Renal cortex interstitium (tissue), 3 donors: ENCODE measurements around the gene TMEM181. TPM values are rescaled to one million over a fixed set of nuclear protein-coding genes. Genes with fewer than 3 reads are reported as not detected.

Experiments
- polyA plus RNA-seq, 3 donors: library from polyadenylated mRNA; unstranded; fragments of 120-200 nt; gene quantifications; one replicate each; pipeline ENCODE4 v1.2.1, GENCODE V29; 2013; ENCODE audit not compliant: insufficient read length in 3 of 3

The TMEM181 gene
- polyA plus RNA-seq, 3 donors, result 19.7 to 24.8 (median 23.9) TPM

Other genes starting within 250 kb of the TMEM181 start
- 10 to 100 TPM; 21.1 to 21.8 (median 21.8) TPM for gene TULP4, start 247.6 kb upstream of the TMEM181 start, polyA plus RNA-seq
- gene DYNLT1, start 84.7 kb downstream of the TMEM181 start, polyA plus RNA-seq, result 100 to 1,000 TPM; 154 to 186 (median 170) TPM
- 1 to 10 TPM; 3.2 to 5.3 (median 4.5) TPM for gene SYTL3, start 90.0 kb downstream of the TMEM181 start, polyA plus RNA-seq